IMR-90 (cell line): ENCODE data around the gene TMTC2. TPM values are rescaled to one million over a fixed set of nuclear protein-coding genes. Genes with fewer than 3 reads are reported as not detected.

Experiments used
- ATAC-seq: fragments of 200-7000 bp; cut with Tn5 transposase; 2 replicates; pipeline ENCODE4 v1.9.1; 2020; ENCODE audit warnings: low read depth, mild to moderate bottlenecking, moderate library complexity
- BruUV-seq: library from RNA; stranded (reverse); fragments of 400-500 nt; replicated peaks from 2 replicates; lab custom pipeline; 2021; lab: Mats Ljungman, UMichigan
- CTCF ChIA-PET: fragments of 300-600 bp; formaldehyde crosslinking; extraction: SDS; loops from one replicate; lab custom pipeline; 2021; ENCODE audit warnings: antibody characterized with exemption; lab: Yijun Ruan, JAX
- POLR2A ChIA-PET: fragments of 300-600 bp; sonication (Branson Sonifier 250); formaldehyde crosslinking; loops from one replicate; lab custom pipeline; 2022; ENCODE audit warnings: antibody characterized with exemption; ENCODE audit not compliant: unreplicated experiment; lab: Charles Lee
- DNase-seq: peaks from one replicate; pipeline ENCODE4 v3.0.0; 2013
- H2AFZ ChIP-seq: replicated peaks from 2 replicates; pipeline ENCODE3; 2013; ENCODE audit warnings: low read length, mild to moderate bottlenecking; ENCODE audit not compliant: poor library complexity
- H2AK5ac ChIP-seq: 2 replicates; pipeline ENCODE4 v1.6.1; 2013; ENCODE audit warnings: low read depth, low read length, inconsistent platforms
- H2AK9ac ChIP-seq: replicated peaks from 2 replicates; pipeline ENCODE3; 2013; ENCODE audit warnings: mild to moderate bottlenecking, low read depth, low read length, moderate library complexity; ENCODE audit not compliant: poor library complexity
- H2BK120ac ChIP-seq: 2 replicates; pipeline ENCODE4 v1.6.1; 2013; ENCODE audit warnings: low read depth, low read length, inconsistent platforms
- H2BK15ac ChIP-seq: 3 replicates; pipeline ENCODE4 v1.6.1; 2013; ENCODE audit warnings: low read depth, low read length, inconsistent platforms
- H2BK20ac ChIP-seq: 2 replicates; pipeline ENCODE4 v1.6.1; 2013; ENCODE audit warnings: low read depth, mild to moderate bottlenecking, inconsistent platforms, low read length, moderate library complexity
- H2BK5ac ChIP-seq: 2 replicates; pipeline ENCODE4 v1.6.1; 2013; ENCODE audit warnings: mild to moderate bottlenecking, low read depth, low read length, inconsistent platforms; ENCODE audit not compliant: poor library complexity, severe bottlenecking
- H3K14ac ChIP-seq: replicated peaks from 2 replicates; pipeline ENCODE4 v1.6.1; 2013; ENCODE audit warnings: low read depth, low read length, inconsistent platforms
- H3K18ac ChIP-seq: 2 replicates; pipeline ENCODE4 v1.6.1; 2013; ENCODE audit warnings: low read depth, low read length, control low read depth
- H3K23ac ChIP-seq: 2 replicates; pipeline ENCODE4 v1.6.1; 2013; ENCODE audit warnings: low read depth, low read length, inconsistent platforms
- H3K27ac ChIP-seq: 2 replicates; pipeline ENCODE4 v1.5.1; 2013; ENCODE audit warnings: mild to moderate bottlenecking, control low read depth, low read length; ENCODE audit not compliant: insufficient read depth
- H3K27me3 ChIP-seq: 2 replicates; pipeline ENCODE4 v1.6.1; 2013; ENCODE audit warnings: low read length; ENCODE audit not compliant: control insufficient read depth, insufficient read depth
- H3K36me3 ChIP-seq: 2 replicates; pipeline ENCODE4 v1.6.1; 2013; ENCODE audit warnings: low read length, mixed read lengths; ENCODE audit not compliant: control insufficient read depth, insufficient read depth
- H3K4ac ChIP-seq: 2 replicates; pipeline ENCODE4 v1.6.1; 2013; ENCODE audit warnings: low read depth, low read length, inconsistent platforms
- H3K4me1 ChIP-seq: 2 replicates; pipeline ENCODE4 v1.6.1; 2013; ENCODE audit warnings: low read length, mixed read lengths; ENCODE audit not compliant: control insufficient read depth, insufficient read depth
- H3K4me2 ChIP-seq: 2 replicates; pipeline ENCODE4 v1.6.1; 2013; ENCODE audit warnings: low read depth, mild to moderate bottlenecking, control low read depth, low read length, moderate library complexity
- H3K4me3 ChIP-seq: 2 replicates; pipeline ENCODE4 v1.5.1; 2013; ENCODE audit warnings: low read depth, mild to moderate bottlenecking, control low read depth, low read length, moderate library complexity; ENCODE audit not compliant: insufficient read depth
- H3K56ac ChIP-seq: 2 replicates; pipeline ENCODE4 v1.6.1; 2013; ENCODE audit warnings: low read length, inconsistent platforms; ENCODE audit not compliant: insufficient read depth; ENCODE audit errors: extremely low read depth
- H3K79me1 ChIP-seq, 2 experiments: 2 replicates each; pipeline ENCODE4 v1.6.1; 2013; ENCODE audit warnings: low read length in 2 of 2, inconsistent platforms in 1 of 2, low read depth in 1 of 2
- H3K9ac ChIP-seq: 2 replicates; pipeline ENCODE4 v1.6.1; 2013; ENCODE audit warnings: low read depth, low read length, control low read depth
- H3K9me1 ChIP-seq: 2 replicates; pipeline ENCODE4 v1.6.1; 2013; ENCODE audit warnings: low read length, inconsistent platforms; ENCODE audit not compliant: insufficient read depth
- H3K9me3 ChIP-seq: 2 replicates; pipeline ENCODE4 v1.6.1; 2013; ENCODE audit warnings: low read length; ENCODE audit not compliant: control insufficient read depth, insufficient read depth
- H4K20me1 ChIP-seq: 2 replicates; pipeline ENCODE4 v1.6.1; 2013; ENCODE audit warnings: low read length, inconsistent platforms; ENCODE audit not compliant: insufficient read depth
- H4K5ac ChIP-seq: 2 replicates; pipeline ENCODE4 v1.6.1; 2013; ENCODE audit warnings: mild to moderate bottlenecking, low read depth, low read length, control low read depth
- H4K8ac ChIP-seq, 2 experiments: 2 replicates each; pipeline ENCODE4 v1.6.1; 2013; ENCODE audit warnings: low read depth in 2 of 2, low read length in 2 of 2, control low read depth in 1 of 2, inconsistent platforms in 1 of 2
- H4K91ac ChIP-seq: 2 replicates; pipeline ENCODE4 v1.6.1; 2013; ENCODE audit warnings: low read depth, low read length, inconsistent platforms; ENCODE audit not compliant: insufficient read depth
- BHLHE40 ChIP-seq: fragments of 150-350 bp; IDR thresholded peaks from 2 replicates; pipeline ENCODE4 v1.6.1; 2016; ENCODE audit warnings: mild to moderate bottlenecking, low read depth, low read length
- NFE2L2 ChIP-seq: fragments of 150-350 bp; IDR thresholded peaks from 2 replicates; pipeline ENCODE4 v1.6.1; 2016; ENCODE audit warnings: low read depth, mild to moderate bottlenecking, low read length
- WGBS, 2 experiments: methylation state at CpG; one replicate each; pipeline versions ENCODE4 v1.1.5 to v1.1.7; 2013; ENCODE audit warnings: missing lambda C conversion rate in 2 of 2; ENCODE audit not compliant: insufficient read length in 1 of 2; ENCODE audit errors: extremely low coverage in 2 of 2; 5-methylcytosine and 5-hydroxymethylcytosine counted together
- dilution Hi-C: fragments of 300-500 bp; cut with HindIII; formaldehyde crosslinking; loops from one replicate; pipeline ENCODE4 v1.14.3; 2018; ENCODE audit warnings: low sequenced_read_pairs; ENCODE audit not compliant: unreplicated experiment
- in situ Hi-C: fragments of 300-500 bp; cut with MboI; formaldehyde crosslinking; loops from 3 replicates; pipeline ENCODE4 v1.14.3; 2019; ENCODE audit warnings: low sequenced_read_pairs, inconsistent platforms, mixed read lengths
- intact Hi-C: fragments of 100-400 bp; cut with micrococcal nuclease; formaldehyde crosslinking; loops from 2 replicates; pipeline ENCODE4 v1.10.0; 2022
- polyA plus RNA-seq, 3 experiments: library from polyadenylated mRNA; depleted of rRNA; stranded (reverse); fragments of >200 nt; gene quantifications; 2 replicates each; pipeline ENCODE4 v1.2.3, GENCODE V29; 2012; ENCODE audit warnings: low replicate concordance in 1 of 3
- total RNA-seq: library from RNA; depleted of rRNA; stranded (reverse); fragments of >200 nt; gene quantifications from 2 replicates; pipeline ENCODE4 v1.2.3, GENCODE V29; 2012
- TF ChIP-seq, protein P1 (sequence below): fragments of 150-350 bp; IDR thresholded peaks from 2 replicates; pipeline ENCODE4 v1.6.1; 2016; ENCODE audit warnings: low read depth, mild to moderate bottlenecking, low read length, moderate library complexity, borderline replicate concordance

The TMTC2 gene
- total and polyA plus RNA-seq, 2 of the 4 experiments (the other 2 are of a cell fraction), result 0.56 to 1.4 TPM

- Histone ChIP-seq H2AK9ac (no peak overlapping the region), H2BK120ac (no peak overlapping the region), H3K4ac (no peak overlapping the region), H2BK20ac (no peak overlapping the region), H3K9me3 (no peaks in the 10 kb centered on the region), H3K9ac (no peak overlapping the region), H3K56ac (no peak overlapping the region), H3K79me1 (no peaks in the 10 kb centered on the region), H3K9me1 (no peaks in the 10 kb centered on the region), H3K4me1 (no peaks in the 10 kb centered on the region), H4K5ac (no peak overlapping the region), H3K23ac (no peak overlapping the region), H2BK5ac (no peak overlapping the region), H3K36me3 (no peaks in the 10 kb centered on the region), H2AK5ac (no peak overlapping the region), H3K27ac (no peak overlapping the region), H2AFZ (no peak overlapping the region), H3K4me2 (no peak overlapping the region), H4K20me1 (no peaks in the 10 kb centered on the region), H4K91ac (no peak overlapping the region), H3K27me3 (no peaks in the 10 kb centered on the region), H3K18ac (no peak overlapping the region), H3K4me3 (no peak overlapping the region), H4K8ac (no peak overlapping the region), H2BK15ac (no peak overlapping the region), H3K14ac (no peak overlapping the region)
- in situ Hi-C loops, result no loop called here
- DNase-seq (no peak), ATAC-seq (no peak)
- POLR2A ChIA-PET, result no interaction called here
- dilution Hi-C loops, result no loop called here
- CTCF ChIA-PET, result no interaction called here
- no TSS peak for BruUV-seq
- TF ChIP-seq, protein P1, sequence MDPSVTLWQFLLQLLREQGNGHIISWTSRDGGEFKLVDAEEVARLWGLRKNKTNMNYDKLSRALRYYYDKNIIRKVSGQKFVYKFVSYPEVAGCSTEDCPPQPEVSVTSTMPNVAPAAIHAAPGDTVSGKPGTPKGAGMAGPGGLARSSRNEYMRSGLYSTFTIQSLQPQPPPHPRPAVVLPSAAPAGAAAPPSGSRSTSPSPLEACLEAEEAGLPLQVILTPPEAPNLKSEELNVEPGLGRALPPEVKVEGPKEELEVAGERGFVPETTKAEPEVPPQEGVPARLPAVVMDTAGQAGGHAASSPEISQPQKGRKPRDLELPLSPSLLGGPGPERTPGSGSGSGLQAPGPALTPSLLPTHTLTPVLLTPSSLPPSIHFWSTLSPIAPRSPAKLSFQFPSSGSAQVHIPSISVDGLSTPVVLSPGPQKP, result no peak
- TF ChIP-seq NFE2L2, result no peak
- no peak for TF ChIP-seq BHLHE40
- WGBS, 2 experiments, result no CpG with 5 or more reads among the region's 3 CpGs
- intact Hi-C loops, result no loop called here
Observed at GRCh38 chr12:82866946-82867345, 180.2 kb downstream of the TMTC2 start.
